Measurements from ENCODE around the gene LRRC8D.

DNA sequence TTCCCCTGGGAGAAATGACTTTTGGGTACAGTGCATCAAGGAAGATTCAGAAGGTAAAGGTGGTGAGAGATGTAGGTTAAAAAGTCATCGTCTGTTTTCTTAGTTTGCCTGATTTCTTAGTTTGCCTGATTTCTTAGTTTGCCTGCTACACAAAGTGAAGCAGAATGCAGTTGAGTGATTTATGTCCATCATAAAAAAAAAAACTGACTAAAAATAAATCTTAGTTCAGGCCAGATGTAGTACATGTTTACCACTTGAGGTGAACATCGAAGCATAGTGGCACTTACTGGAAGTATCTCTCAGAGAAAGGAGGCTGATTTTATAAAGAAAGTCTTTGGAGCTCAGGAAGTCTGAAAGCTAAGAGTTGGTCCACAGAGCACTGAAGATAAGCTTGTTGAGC, 79.5 kb downstream of the LRRC8D start:
- no peak for TF ChIP-seq NANOG (IDR thresholded peaks at IDR 0.05; ENCODE audit: borderline replicate concordance)
- TF ChIP-seq, protein P1, sequence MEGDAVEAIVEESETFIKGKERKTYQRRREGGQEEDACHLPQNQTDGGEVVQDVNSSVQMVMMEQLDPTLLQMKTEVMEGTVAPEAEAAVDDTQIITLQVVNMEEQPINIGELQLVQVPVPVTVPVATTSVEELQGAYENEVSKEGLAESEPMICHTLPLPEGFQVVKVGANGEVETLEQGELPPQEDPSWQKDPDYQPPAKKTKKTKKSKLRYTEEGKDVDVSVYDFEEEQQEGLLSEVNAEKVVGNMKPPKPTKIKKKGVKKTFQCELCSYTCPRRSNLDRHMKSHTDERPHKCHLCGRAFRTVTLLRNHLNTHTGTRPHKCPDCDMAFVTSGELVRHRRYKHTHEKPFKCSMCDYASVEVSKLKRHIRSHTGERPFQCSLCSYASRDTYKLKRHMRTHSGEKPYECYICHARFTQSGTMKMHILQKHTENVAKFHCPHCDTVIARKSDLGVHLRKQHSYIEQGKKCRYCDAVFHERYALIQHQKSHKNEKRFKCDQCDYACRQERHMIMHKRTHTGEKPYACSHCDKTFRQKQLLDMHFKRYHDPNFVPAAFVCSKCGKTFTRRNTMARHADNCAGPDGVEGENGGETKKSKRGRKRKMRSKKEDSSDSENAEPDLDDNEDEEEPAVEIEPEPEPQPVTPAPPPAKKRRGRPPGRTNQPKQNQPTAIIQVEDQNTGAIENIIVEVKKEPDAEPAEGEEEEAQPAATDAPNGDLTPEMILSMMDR (conservative IDR thresholded peaks at IDR 0.05; ENCODE audit: low read depth in 2 of 2): no peak
- no peak for TF ChIP-seq EZH2 (IDR thresholded peaks at IDR 0.05; ENCODE audit: low read depth, unreplicated experiment)
- TF ChIP-seq, protein P2, sequence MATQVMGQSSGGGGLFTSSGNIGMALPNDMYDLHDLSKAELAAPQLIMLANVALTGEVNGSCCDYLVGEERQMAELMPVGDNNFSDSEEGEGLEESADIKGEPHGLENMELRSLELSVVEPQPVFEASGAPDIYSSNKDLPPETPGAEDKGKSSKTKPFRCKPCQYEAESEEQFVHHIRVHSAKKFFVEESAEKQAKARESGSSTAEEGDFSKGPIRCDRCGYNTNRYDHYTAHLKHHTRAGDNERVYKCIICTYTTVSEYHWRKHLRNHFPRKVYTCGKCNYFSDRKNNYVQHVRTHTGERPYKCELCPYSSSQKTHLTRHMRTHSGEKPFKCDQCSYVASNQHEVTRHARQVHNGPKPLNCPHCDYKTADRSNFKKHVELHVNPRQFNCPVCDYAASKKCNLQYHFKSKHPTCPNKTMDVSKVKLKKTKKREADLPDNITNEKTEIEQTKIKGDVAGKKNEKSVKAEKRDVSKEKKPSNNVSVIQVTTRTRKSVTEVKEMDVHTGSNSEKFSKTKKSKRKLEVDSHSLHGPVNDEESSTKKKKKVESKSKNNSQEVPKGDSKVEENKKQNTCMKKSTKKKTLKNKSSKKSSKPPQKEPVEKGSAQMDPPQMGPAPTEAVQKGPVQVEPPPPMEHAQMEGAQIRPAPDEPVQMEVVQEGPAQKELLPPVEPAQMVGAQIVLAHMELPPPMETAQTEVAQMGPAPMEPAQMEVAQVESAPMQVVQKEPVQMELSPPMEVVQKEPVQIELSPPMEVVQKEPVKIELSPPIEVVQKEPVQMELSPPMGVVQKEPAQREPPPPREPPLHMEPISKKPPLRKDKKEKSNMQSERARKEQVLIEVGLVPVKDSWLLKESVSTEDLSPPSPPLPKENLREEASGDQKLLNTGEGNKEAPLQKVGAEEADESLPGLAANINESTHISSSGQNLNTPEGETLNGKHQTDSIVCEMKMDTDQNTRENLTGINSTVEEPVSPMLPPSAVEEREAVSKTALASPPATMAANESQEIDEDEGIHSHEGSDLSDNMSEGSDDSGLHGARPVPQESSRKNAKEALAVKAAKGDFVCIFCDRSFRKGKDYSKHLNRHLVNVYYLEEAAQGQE (IDR thresholded peaks at IDR 0.05; ENCODE audit: unreplicated experiment): no peak
- TF ChIP-seq EZH2phosphoT487 (IDR thresholded peaks at IDR 0.05; ENCODE audit: unreplicated experiment): no peak
- TF ChIP-seq CREB1 (CRISPR knock-in tag; IDR thresholded peaks at IDR 0.05; ENCODE audit: low read depth): no peak
- no peak for TF ChIP-seq STAT1 (IDR thresholded peaks at IDR 0.05; ENCODE audit: unreplicated experiment)
- TF ChIP-seq POLR2AphosphoS5 (IDR thresholded peaks at IDR 0.05; ENCODE audit: low read depth): no peak
- TF ChIP-seq, protein P3, sequence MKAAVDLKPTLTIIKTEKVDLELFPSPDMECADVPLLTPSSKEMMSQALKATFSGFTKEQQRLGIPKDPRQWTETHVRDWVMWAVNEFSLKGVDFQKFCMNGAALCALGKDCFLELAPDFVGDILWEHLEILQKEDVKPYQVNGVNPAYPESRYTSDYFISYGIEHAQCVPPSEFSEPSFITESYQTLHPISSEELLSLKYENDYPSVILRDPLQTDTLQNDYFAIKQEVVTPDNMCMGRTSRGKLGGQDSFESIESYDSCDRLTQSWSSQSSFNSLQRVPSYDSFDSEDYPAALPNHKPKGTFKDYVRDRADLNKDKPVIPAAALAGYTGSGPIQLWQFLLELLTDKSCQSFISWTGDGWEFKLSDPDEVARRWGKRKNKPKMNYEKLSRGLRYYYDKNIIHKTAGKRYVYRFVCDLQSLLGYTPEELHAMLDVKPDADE (IDR thresholded peaks at IDR 0.05): no peak
- TF ChIP-seq JUNB (IDR thresholded peaks at IDR 0.05; ENCODE audit: unreplicated experiment): no peak
- TF ChIP-seq ZNF331 (CRISPR knock-in tag; IDR thresholded peaks at IDR 0.05; ENCODE audit: low read depth): no peak
- no peak for TF ChIP-seq ZNF114 (CRISPR knock-in tag; IDR thresholded peaks at IDR 0.05)
